ENCODE data around the gene AKAP6. TPM values are rescaled to one million over a fixed set of nuclear protein-coding genes. Genes with fewer than 3 reads are reported as not detected.

Gene AKAP6
- total and polyA plus RNA-seq, 2 experiments from 2014 or later, result 0.38 to 0.42 TPM

- no peaks in the 10 kb centered on the region for H3F3A ChIP-seq (replicated peaks; ENCODE audit: low read depth)
Observed at GRCh38 chr14:32567543-32568384, 238.7 kb downstream of the AKAP6 start.

GRCh38 chr14:32571551-32571950 is 242.5 kb downstream of the AKAP6 start:
- H3K27me3 Mint-ChIP-seq (ENCODE audit: insufficient read depth, low read depth, poor library complexity), result peaks cover 2% of the 10 kb centered on the region
- no peak for ATAC-seq
- Histone ChIP-seq H3K4me1 (ENCODE audit: insufficient read depth) (no peaks in the 10 kb centered on the region), H3F3A (replicated peaks; ENCODE audit: low read depth) (no peaks in the 10 kb centered on the region), H3K4me2 (no peak overlapping the region), H3K9me2 (ENCODE audit: insufficient read depth) (no peaks in the 10 kb centered on the region), H4K20me1 (replicated peaks; ENCODE audit: insufficient read depth) (no peaks in the 10 kb centered on the region), H2AFZ (no peak overlapping the region), H3K4me3 (no peak overlapping the region), H3K27ac (ENCODE audit: low read depth) (no peak overlapping the region), H3K36me3 (ENCODE audit: insufficient read depth) (no peaks in the 10 kb centered on the region), H3K27me3 (ENCODE audit: insufficient read depth) (no peaks in the 10 kb centered on the region), H3K79me2 (replicated peaks; ENCODE audit: insufficient read depth) (no peaks in the 10 kb centered on the region)
- H3K9me3 Mint-ChIP-seq, result no peaks in the 10 kb centered on the region; the same call in 2 of the 3 replicates
- H3K36me3 Mint-ChIP-seq (ENCODE audit: low read depth), result no peaks in the 10 kb centered on the region
- no peak overlapping the region for H3K27ac Mint-ChIP-seq
- no peaks in the 10 kb centered on the region for H3K4me1 Mint-ChIP-seq
- H3K4me3 Mint-ChIP-seq, result no peak overlapping the region
- DNase-seq (ENCODE audit: low spot score), result no peak
- no peak for TF ChIP-seq STAT1 (IDR thresholded peaks at IDR 0.05; ENCODE audit: unreplicated experiment)
- no peak for TF ChIP-seq POLR2AphosphoS5 (IDR thresholded peaks at IDR 0.05; ENCODE audit: low read depth)
- no peak for TF ChIP-seq NANOG (IDR thresholded peaks at IDR 0.05; ENCODE audit: borderline replicate concordance)
- no peak for TF ChIP-seq EZH2 (IDR thresholded peaks at IDR 0.05; ENCODE audit: low read depth, unreplicated experiment)
- no peak for TF ChIP-seq ZNF462 (CRISPR knock-in tag; IDR thresholded peaks at IDR 0.05)
- TF ChIP-seq JUNB (IDR thresholded peaks at IDR 0.05; ENCODE audit: unreplicated experiment), result no peak

More at GRCh38 chr14:32567543-32568384, 238.7 kb downstream of the AKAP6 start:
- Mint-ChIP-seq H3K36me3 (ENCODE audit: low read depth) (no peaks in the 10 kb centered on the region), H3K27me3 (ENCODE audit: insufficient read depth, low read depth, poor library complexity) (no peaks in the 10 kb centered on the region), H3K27ac (no peak overlapping the region), H3K9me3 (no peaks in the 10 kb centered on the region), H3K4me3 (no peak overlapping the region), H3K4me1 (no peaks in the 10 kb centered on the region)
- H3K9me2 ChIP-seq (ENCODE audit: insufficient read depth), result no peaks in the 10 kb centered on the region
- H3K36me3 ChIP-seq (ENCODE audit: insufficient read depth), result no peaks in the 10 kb centered on the region
- no peak overlapping the region for H2AFZ ChIP-seq
- H3K4me1 ChIP-seq (ENCODE audit: insufficient read depth), result no peaks in the 10 kb centered on the region
- ATAC-seq, result no peak
- TF ChIP-seq, protein P1, sequence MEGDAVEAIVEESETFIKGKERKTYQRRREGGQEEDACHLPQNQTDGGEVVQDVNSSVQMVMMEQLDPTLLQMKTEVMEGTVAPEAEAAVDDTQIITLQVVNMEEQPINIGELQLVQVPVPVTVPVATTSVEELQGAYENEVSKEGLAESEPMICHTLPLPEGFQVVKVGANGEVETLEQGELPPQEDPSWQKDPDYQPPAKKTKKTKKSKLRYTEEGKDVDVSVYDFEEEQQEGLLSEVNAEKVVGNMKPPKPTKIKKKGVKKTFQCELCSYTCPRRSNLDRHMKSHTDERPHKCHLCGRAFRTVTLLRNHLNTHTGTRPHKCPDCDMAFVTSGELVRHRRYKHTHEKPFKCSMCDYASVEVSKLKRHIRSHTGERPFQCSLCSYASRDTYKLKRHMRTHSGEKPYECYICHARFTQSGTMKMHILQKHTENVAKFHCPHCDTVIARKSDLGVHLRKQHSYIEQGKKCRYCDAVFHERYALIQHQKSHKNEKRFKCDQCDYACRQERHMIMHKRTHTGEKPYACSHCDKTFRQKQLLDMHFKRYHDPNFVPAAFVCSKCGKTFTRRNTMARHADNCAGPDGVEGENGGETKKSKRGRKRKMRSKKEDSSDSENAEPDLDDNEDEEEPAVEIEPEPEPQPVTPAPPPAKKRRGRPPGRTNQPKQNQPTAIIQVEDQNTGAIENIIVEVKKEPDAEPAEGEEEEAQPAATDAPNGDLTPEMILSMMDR (conservative IDR thresholded peaks at IDR 0.05; ENCODE audit: low read depth in 2 of 2), result no peak
- TF ChIP-seq EZH2 (IDR thresholded peaks at IDR 0.05; ENCODE audit: low read depth, unreplicated experiment) (no peak), POLR2AphosphoS5 (IDR thresholded peaks at IDR 0.05; ENCODE audit: low read depth) (no peak), ZNF114 (CRISPR knock-in tag; IDR thresholded peaks at IDR 0.05) (no peak), ETS1 (IDR thresholded peaks at IDR 0.05) (no peak), ZNF331 (CRISPR knock-in tag; IDR thresholded peaks at IDR 0.05; ENCODE audit: low read depth) (no peak), CREB1 (CRISPR knock-in tag; IDR thresholded peaks at IDR 0.05; ENCODE audit: low read depth) (no peak), STAT1 (IDR thresholded peaks at IDR 0.05; ENCODE audit: unreplicated experiment) (no peak)
- H3K4me2 ChIP-seq, result no peak overlapping the region
- H3K27me3 ChIP-seq (ENCODE audit: insufficient read depth), result no peaks in the 10 kb centered on the region
- H3K27ac ChIP-seq (ENCODE audit: low read depth), result no peak overlapping the region
- no peaks in the 10 kb centered on the region for H3K79me2 ChIP-seq (replicated peaks; ENCODE audit: insufficient read depth)
- H4K20me1 ChIP-seq (replicated peaks; ENCODE audit: insufficient read depth), result no peaks in the 10 kb centered on the region
- no peak for DNase-seq (ENCODE audit: low spot score)
- no peak overlapping the region for H3K4me3 ChIP-seq

Measured in GM23338 (cell line).